Keratinocyte (primary cell): Measurements from ENCODE around the gene PADI4.

Experiments used
- CTCF ChIP-seq, 3 experiments: IDR thresholded peaks in 1 of 3; conservative IDR thresholded peaks in 1 of 3; optimal IDR thresholded peaks in 1 of 3; 2 replicates in 2 of 3; 3 replicates in 1 of 3; pipeline versions ENCODE3 to v1.5.1; 2011; ENCODE audit warnings: low read length in 3 of 3, mild to moderate bottlenecking in 3 of 3, moderate library complexity in 2 of 3, control low read depth in 1 of 3, inconsistent platforms in 1 of 3; ENCODE audit not compliant: insufficient read depth in 2 of 3; ENCODE audit errors: extremely low read depth in 1 of 3
- EZH2 ChIP-seq: IDR thresholded peaks from one replicate; pipeline ENCODE4 v1.6.1; 2012; ENCODE audit warnings: inconsistent platforms, mild to moderate bottlenecking, low read length, moderate library complexity

GRCh38 chr1:17358557-17358956 is 50.6 kb downstream of the PADI4 start:
- TF ChIP-seq CTCF (optimal IDR thresholded peaks at IDR 0.05 in 1 of 3, IDR thresholded peaks at IDR 0.05 in 1 of 3, conservative IDR thresholded peaks at IDR 0.05 in 1 of 3; ENCODE audit: extremely low read depth in 1 of 3, insufficient read depth in 2 of 3, low read length in 3 of 3), result no peak
- TF ChIP-seq EZH2, result no peak
